Hematopoietic multipotent progenitor cell (in vitro differentiated cells): ENCODE results near the gene USP12. TPM values are rescaled to one million over a fixed set of nuclear protein-coding genes. Genes with fewer than 3 reads are reported as not detected.
"Not testable (repeated sequence)": the region's sequence is repeated elsewhere in the genome, so short reads cannot be mapped to it uniquely, and the experiment has no call there.

Experiments used
- DNase-seq, 3 donors: peaks; one replicate each; pipeline ENCODE4 v3.0.0-alpha.2; 2011 to 2015; ENCODE audit warnings: low read depth in 2 of 3, low spot score in 2 of 3
- total RNA-seq: library from RNA; depleted of rRNA; stranded (reverse); fragments of >200 nt; gene quantifications from one replicate; pipeline ENCODE4 v1.2.3, GENCODE V29; 2012

The USP12 gene
- total RNA-seq, 1 donor: 8.1 TPM

- no peak for DNase-seq
These were observed 46.0 kb downstream of the USP12 start for GRCh38 chr13:27125357-27126282.

GRCh38 chr13:27124571-27124970 is 47.0 kb downstream of the USP12 start:
- no peak for DNase-seq

- not testable (repeated sequence) for DNase-seq
These were observed 48.2 kb downstream of the USP12 start for GRCh38 chr13:27123445-27123844.

GRCh38 chr13:27122036-27122435 is 49.6 kb downstream of the USP12 start:
- no peak for DNase-seq

GRCh38 chr13:27120811-27121210 is 50.8 kb downstream of the USP12 start:
- no peak for DNase-seq

GRCh38 chr13:27120011-27120410 is 51.6 kb downstream of the USP12 start:
- no peak for DNase-seq

GRCh38 chr13:27118428-27119054 is 53.1 kb downstream of the USP12 start:
- no peak for DNase-seq

GRCh38 chr13:27117952-27118351 is 53.7 kb downstream of the USP12 start:
- DNase-seq: no peak

GRCh38 chr13:27117158-27117557 is 54.5 kb downstream of the USP12 start:
- DNase-seq: no peak

- DNase-seq: no peak
These were observed 58.2 kb downstream of the USP12 start for GRCh38 chr13:27113436-27113835.

GRCh38 chr13:27112006-27112405 is 59.6 kb downstream of the USP12 start:
- DNase-seq: no peak

GRCh38 chr13:27110056-27110746 is 61.4 kb downstream of the USP12 start:
- DNase-seq: no peak

- DNase-seq: no peak
These were observed 65.5 kb downstream of the USP12 start for GRCh38 chr13:27106144-27106543.

GRCh38 chr13:27104606-27105005 is 67.0 kb downstream of the USP12 start:
- no peak for DNase-seq

- DNase-seq: no peak
These were observed 69.8 kb downstream of the USP12 start for GRCh38 chr13:27101847-27102246.

GRCh38 chr13:27101289-27101688 is 70.3 kb downstream of the USP12 start:
- DNase-seq: no peak

- no peak for DNase-seq
These were observed 73.9 kb downstream of the USP12 start for GRCh38 chr13:27097691-27098090.

GRCh38 chr13:27091451-27091850 is 80.2 kb downstream of the USP12 start:
- no peak for DNase-seq

- DNase-seq: no peak
These were observed 83.0 kb downstream of the USP12 start for GRCh38 chr13:27088619-27089018.

- DNase-seq: no peak
These were observed 84.9 kb downstream of the USP12 start for GRCh38 chr13:27086599-27087265.

GRCh38 chr13:27083183-27083582 is 88.4 kb downstream of the USP12 start:
- DNase-seq: no peak
